HFFc6 (cell line): ENCODE results near the gene CENPU. TPM values are rescaled to one million over a fixed set of nuclear protein-coding genes. Genes with fewer than 3 reads are reported as not detected.

Source experiments
- DNase-seq: peaks from one replicate; pipeline ENCODE4 v3.0.0-alpha.2; 2018
- H3K27ac Mint-ChIP-seq: 2 replicates; pipeline ENCODE4 v1.8.0; 2020; ENCODE audit warnings: mild to moderate bottlenecking, mixed read lengths
- H3K27me3 Mint-ChIP-seq: 2 replicates; pipeline ENCODE4 v1.8.0; 2021; ENCODE audit warnings: mild to moderate bottlenecking, moderate library complexity, mixed read lengths; ENCODE audit not compliant: insufficient read depth
- H3K36me3 Mint-ChIP-seq: 2 replicates; pipeline ENCODE4 v1.8.0; 2021; ENCODE audit warnings: low read depth, mixed read lengths
- H3K4me1 Mint-ChIP-seq: 2 replicates; pipeline ENCODE4 v1.8.0; 2020; ENCODE audit warnings: low read depth, mixed read lengths
- H3K4me3 Mint-ChIP-seq: 2 replicates; pipeline ENCODE4 v1.8.0; 2020; ENCODE audit warnings: mild to moderate bottlenecking, moderate library complexity, mixed read lengths
- H3K9me3 Mint-ChIP-seq: 2 replicates; pipeline ENCODE4 v1.8.0; 2020; ENCODE audit warnings: mild to moderate bottlenecking, mixed read lengths
- total RNA-seq, 6 experiments: library from RNA; stranded (reverse); fragmentation: NEBNext Ultra II Directional; extraction: Animal tissue kit (Norgen Biotek cat#: 25700); gene quantifications; 2 replicates in 1 of 6; 3 replicates in 5 of 6; pipeline ENCODE4 v1.2.3, GENCODE V29; 2021
- TF ChIP-seq, protein P1 (sequence below): fragments of 200-600 bp; sonication (generic); IDR thresholded peaks from 2 replicates; pipeline ENCODE4 v1.5.0; 2021; ENCODE audit warnings: antibody characterized with exemption, mild to moderate bottlenecking

CENPU gene
- total RNA-seq, 6 experiments from 2014 or later = 8.8 to 19.1 (median 17.0) TPM

DNA sequence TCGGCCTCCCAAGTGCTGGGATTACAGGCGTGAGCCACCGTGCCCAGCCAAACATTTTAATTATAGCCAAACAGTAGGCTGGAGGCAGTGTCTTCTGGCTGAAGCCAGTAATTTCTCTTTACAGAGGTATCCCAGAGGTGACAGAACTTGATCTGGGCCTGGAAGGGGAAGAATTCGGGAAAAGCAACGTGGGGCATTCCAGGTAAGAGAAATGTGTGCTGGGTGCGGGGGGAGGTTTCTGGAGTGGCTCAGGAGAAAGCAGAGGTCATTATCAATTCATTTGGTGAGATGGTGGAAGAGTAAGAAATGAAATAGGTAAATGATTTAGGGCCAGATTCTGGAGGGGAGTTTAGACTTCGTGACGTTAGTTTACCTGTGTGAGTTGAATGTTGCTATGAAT is 82.0 kb downstream of the CENPU start:
- H3K36me3 Mint-ChIP-seq = peaks cover 15% of the 10 kb centered on the region
- H3K4me1 Mint-ChIP-seq = peaks cover 51% of the 10 kb centered on the region
- H3K27me3 Mint-ChIP-seq = peaks cover 2% of the 10 kb centered on the region
- H3K9me3 Mint-ChIP-seq = no peaks in the 10 kb centered on the region
- no peak overlapping the region; the same call in 1 of the 2 replicates for H3K27ac Mint-ChIP-seq
- TF ChIP-seq, protein P1, sequence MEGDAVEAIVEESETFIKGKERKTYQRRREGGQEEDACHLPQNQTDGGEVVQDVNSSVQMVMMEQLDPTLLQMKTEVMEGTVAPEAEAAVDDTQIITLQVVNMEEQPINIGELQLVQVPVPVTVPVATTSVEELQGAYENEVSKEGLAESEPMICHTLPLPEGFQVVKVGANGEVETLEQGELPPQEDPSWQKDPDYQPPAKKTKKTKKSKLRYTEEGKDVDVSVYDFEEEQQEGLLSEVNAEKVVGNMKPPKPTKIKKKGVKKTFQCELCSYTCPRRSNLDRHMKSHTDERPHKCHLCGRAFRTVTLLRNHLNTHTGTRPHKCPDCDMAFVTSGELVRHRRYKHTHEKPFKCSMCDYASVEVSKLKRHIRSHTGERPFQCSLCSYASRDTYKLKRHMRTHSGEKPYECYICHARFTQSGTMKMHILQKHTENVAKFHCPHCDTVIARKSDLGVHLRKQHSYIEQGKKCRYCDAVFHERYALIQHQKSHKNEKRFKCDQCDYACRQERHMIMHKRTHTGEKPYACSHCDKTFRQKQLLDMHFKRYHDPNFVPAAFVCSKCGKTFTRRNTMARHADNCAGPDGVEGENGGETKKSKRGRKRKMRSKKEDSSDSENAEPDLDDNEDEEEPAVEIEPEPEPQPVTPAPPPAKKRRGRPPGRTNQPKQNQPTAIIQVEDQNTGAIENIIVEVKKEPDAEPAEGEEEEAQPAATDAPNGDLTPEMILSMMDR = no peak
- H3K4me3 Mint-ChIP-seq = no peak overlapping the region
- no peak for DNase-seq

DNA sequence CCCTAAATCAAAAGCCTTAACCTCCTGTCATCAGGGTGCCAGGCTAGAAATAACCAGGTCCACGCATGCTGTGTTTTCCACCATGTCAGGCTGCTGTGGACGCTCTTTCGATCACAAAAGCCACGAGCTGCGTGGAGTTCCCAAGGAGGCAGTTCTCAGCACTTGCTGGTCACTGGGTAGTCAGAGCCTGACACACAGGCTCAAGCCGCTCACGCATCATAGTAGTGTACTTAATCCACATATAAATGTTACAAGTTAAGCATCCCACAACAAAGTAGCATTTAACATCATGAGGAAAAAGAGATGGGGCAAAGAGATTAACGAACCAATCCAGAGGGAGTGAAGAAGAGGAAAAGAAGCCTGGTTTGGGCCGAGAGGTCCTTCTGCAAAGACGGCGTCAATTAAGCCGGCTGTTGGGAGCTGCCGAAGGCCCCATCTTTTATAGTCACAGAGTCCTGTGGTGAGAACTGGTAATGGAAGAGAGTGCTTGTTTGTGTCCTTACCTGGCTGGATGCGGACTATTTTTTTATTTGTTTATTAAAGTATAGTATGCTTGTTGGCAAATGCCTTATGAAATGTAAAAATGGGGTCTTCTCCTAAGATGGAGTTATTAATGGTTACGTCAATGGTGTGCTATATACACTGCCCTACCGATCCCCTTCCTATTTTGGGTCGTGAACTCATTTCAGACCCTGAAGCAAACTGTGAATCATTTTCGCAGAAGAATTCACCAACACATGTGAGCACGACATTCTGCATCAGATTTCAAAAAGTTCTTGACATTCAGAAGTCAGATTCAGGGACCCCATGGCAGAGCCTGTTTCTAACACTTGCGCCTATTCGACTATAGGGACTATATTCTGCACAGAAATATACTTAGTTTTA is 83.7 kb downstream of the CENPU start:
- Mint-ChIP-seq H3K4me3 (peak overlapping the region; percentile 88), H3K4me1 (peaks cover 66% of the 10 kb centered on the region), H3K27me3 (peaks cover 2% of the 10 kb centered on the region), H3K36me3 (peaks cover 17% of the 10 kb centered on the region), H3K9me3 (no peaks in the 10 kb centered on the region), H3K27ac (peak overlapping the region; percentile 95)
- TF ChIP-seq, protein P1 = 0 out of 2 replicates have a peak, but pooled peaks have one; percentile 13
- peak; percentile 54 for DNase-seq

DNA sequence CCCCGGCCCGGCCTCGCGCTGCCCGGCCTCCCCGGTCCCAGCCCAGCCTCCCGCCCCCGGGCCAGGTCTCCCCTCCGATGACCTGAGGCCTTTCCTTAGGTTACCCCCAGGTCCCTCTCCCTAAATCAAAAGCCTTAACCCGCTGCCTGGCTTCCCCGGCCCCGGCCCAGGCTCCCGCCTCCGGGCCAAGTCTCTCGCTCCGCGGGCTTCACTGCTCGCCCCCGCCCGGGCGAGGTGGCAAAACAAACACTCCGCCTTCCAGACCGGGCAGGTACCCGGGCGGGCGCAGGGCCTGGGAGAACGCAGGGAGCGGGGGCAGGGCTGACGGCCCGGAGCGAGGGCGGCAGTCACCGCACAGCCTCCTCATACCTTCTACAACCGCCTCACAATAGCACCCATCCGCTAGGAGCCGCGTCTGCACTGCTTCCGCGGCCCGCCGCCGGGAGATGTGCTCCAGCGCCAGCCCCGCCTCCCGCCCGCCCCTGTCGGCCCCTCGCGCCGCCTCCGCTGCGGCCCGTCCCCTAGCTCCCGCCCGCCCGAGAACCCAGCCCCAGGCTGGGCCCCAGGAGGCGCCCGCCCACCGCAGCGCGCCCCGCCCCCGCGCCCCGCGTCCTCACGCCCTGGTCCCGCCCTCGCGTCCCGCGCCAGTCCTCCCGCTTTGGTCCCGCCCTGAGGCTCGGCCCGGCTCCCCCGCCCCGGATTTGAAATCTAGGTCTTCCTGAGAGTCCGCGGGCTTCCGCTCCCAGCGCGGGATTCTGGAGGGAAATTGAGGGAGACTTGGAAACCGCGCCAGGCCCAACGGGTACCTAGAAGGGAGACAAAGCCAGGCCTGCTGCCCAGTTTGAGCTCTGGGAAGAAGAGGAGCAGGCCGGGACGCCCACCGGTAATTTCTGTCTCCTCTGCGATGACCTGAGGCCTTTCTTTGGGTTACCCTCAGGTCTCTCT is 84.6 kb downstream of the CENPU start, which contains the start of the genes CASP3 and PRIMPOL:
Gene CASP3, minus strand, starts transcription at position 422 of the 945 bp plus-strand sequence. CDS start 10,994 bp downstream, outside the sequence.
Gene PRIMPOL, plus strand, starts transcription at position 713 of the 945 bp plus-strand sequence. CDS start 7,403 bp downstream, outside the sequence.
- Mint-ChIP-seq H3K4me1 (peaks cover 75% of the 10 kb centered on the region), H3K9me3 (no peaks in the 10 kb centered on the region), H3K4me3 (peak within 1 kb of the TSS; percentile 94), H3K27me3 (peaks cover 2% of the 10 kb centered on the region), H3K27ac (peak within 1 kb of the TSS; percentile 95), H3K36me3 (peaks cover 17% of the 10 kb centered on the region)
- TF ChIP-seq, protein P1 = peak; percentile 55
- DNase-seq = peak; percentile 93

DNA sequence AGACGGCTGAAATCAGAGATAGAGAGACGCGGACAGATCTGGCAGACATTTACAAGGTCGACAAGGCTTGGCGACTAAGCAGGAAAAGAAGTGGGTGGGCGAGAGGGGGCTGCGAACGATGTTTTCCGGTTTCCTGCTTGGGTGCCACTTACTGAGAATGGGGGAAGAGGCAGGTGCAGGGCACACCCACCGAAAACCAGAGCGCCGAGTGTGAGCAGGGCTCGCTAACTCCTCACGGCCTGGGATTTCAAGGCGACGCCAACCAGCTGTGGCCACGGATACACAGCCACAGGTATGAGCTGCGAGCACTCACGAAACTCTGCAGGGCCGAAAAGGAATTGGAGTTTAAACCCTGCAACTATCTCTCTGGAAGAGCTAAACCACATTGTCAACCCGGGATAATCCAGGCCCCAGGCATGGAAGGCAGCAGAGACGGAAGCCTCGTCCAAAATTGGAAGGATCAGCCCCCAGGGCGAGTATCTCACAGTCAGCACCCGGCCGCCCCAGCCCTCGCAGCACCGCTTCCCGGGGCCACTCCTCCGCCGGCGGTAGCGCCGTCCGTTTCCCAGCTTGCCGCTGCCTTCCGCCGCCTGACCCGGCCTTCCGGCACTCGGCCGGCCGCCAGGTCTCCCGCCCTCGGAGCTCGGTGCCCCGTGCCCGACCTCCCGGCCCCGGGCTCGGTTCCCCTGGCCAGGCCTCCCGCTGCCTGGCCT is 85.4 kb downstream of the CENPU start:
- DNase-seq = peak; percentile 48
- Mint-ChIP-seq H3K4me1 (peaks cover 74% of the 10 kb centered on the region), H3K4me3 (peak overlapping the region; percentile 94), H3K9me3 (no peaks in the 10 kb centered on the region), H3K27ac (peak overlapping the region; percentile 80), H3K27me3 (peaks cover 2% of the 10 kb centered on the region), H3K36me3 (peaks cover 17% of the 10 kb centered on the region)
- TF ChIP-seq, protein P1 = no peak

DNA sequence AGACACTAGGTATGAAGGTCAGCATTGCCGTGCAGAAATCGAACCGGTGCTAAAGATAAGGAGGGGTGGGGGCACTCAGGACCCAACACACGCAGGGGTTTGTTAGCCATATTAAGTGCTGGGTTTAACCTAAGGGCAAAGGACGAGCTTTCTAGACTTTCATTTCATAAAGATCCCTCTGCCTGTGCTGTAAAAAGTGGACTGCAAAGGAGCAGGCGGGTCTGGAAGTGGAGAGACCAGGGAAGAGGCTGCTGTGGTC is 85.9 kb downstream of the CENPU start:
- no peak for DNase-seq
- Mint-ChIP-seq H3K27ac (peak overlapping the region; percentile 80), H3K4me1 (peaks cover 69% of the 10 kb centered on the region), H3K36me3 (peaks cover 17% of the 10 kb centered on the region), H3K27me3 (peaks cover 2% of the 10 kb centered on the region), H3K9me3 (no peaks in the 10 kb centered on the region), H3K4me3 (peak overlapping the region; percentile 94)
- TF ChIP-seq, protein P1 = no peak
